GM21360 (cell line): ENCODE data around the gene C5orf63.
A peak's percentile ranks its signal among the peaks of the same experiment; 100 is the strongest.
"Not testable (repeated sequence)": the region's sequence is repeated elsewhere in the genome, so short reads cannot be mapped to it uniquely, and the experiment has no call there.

Experiments used
- ATAC-seq: cut with Tn5 transposase; IDR thresholded peaks from one replicate; pipeline ENCODE4 v1.9.1; 2021; ENCODE audit warnings: mild to moderate bottlenecking, moderate library complexity; ENCODE audit not compliant: unreplicated experiment

The C5orf63 gene

DNA sequence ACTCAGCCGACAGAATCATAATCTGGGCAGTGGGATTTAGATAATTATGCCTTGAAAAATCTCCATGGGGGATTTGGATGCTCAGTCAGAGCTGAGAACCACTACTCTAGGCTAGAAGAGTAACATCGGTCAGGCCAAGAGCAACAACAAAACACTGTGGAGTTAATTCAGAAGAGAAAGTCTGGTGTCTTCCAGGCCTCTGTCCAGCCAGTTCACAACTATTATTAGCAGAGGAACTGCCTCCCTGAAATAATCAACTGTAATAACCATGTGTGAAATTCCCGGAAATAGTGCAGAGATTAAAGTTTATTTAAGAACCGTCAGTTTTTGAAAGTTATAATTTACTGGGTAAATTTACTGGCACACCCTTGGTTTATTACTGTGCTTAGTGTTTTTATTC lies 34.8 kb downstream of the C5orf63 start:
- no peak for ATAC-seq

DNA sequence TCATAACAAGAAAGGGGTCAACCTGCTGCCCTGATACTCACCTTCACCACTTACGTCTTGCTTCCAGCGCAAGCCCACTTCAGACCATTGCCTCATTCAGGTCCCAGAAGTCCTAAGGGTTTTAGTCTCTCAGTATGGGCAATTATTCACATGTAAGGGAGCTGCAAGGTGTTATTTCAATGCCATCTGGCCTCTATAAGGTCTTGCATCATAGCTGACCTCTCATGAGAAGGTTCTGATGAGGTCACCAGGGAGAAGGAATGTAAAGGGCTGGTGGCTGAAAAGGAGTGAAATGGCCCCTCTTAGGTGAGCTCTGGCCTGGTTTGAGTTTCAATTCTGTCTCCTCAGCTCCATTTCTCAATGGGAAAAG lies 41.5 kb downstream of the C5orf63 start:
- no peak for ATAC-seq

DNA sequence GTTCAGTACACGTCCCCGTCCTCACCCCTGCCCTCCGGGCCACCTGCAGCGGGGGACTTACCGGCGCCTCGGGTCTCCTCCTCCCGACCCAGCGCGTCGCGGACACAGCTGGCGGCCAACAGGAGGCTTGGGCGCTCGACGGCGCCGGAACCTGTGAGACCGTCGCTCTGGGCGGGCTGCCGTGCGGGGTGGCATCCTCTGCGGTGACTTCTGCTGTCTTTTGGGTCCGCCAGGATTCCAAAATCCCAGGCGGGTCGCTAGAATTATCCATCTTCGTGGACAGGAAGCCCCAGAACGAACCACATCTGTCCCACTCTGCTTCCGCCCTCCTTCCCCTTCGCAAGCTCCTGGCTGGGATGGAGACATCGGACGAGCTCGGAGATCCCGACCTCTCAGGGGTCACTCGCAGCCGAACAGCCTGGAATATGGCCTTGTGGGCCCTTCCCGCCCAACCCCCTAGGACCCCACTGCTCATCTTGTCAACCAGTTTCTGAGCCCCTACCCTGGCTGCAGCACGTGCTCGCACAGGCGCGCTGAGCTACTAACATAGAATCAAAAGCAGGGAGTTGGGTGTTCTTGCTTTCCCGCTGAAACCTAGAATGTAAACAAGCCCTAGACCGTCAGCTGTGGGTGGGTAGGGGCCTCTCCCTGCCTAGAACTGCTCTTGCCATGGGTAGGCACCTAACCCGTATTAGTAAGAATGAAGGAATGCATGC lies 42.0 kb downstream of the C5orf63 start:
- ATAC-seq: peak; percentile 14

DNA sequence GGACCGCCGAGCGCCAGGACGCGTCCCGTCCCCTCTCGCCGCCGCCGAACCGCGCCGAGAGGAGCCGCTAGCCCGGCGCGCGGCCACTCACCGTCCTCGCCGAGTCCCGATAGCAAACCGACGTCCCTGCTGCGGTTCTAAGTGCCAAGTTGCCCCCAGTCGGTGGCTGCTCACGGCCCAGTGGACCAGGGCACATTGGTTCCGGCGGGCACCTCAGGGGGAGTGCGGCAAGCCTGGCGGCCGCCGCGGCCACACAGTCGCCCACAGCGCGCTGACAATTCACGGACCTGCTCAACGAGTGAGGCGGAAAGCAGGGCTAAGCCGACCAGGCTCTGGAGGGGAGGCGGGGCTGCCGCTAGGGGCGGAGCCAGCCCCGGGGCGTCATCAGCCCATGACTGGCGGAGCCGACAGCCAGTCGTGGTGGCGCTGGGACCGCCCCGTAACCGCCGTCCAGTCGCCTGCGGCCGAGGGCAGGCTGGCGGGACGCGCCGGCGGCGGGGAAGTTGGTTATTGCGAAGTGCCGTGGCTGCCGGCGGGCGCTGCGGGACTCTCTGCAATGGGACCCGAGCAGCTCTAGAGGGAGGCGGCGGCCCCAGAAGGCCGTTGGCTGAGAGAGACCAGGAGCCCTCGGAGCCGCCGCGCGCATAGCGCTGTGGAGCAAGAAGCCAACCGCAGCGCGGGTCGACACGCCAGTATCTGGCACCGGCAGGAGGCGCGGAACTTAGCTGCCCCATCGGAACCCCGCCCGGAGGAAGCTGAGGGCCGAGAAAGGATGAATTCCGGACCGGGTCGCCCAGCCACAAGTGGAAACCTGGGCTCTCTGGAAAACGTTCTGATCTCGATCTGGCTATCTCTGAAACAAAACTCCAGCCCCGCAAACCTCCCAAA lies 42.8 kb downstream of the C5orf63 start, which contains the start of gene MARCHF3:
MARCHF3 (minus strand) TSS at position 300 of the 888 bp plus-strand sequence. CDS start 112,387 bp downstream, outside the sequence.
- ATAC-seq: peak; percentile 96

DNA sequence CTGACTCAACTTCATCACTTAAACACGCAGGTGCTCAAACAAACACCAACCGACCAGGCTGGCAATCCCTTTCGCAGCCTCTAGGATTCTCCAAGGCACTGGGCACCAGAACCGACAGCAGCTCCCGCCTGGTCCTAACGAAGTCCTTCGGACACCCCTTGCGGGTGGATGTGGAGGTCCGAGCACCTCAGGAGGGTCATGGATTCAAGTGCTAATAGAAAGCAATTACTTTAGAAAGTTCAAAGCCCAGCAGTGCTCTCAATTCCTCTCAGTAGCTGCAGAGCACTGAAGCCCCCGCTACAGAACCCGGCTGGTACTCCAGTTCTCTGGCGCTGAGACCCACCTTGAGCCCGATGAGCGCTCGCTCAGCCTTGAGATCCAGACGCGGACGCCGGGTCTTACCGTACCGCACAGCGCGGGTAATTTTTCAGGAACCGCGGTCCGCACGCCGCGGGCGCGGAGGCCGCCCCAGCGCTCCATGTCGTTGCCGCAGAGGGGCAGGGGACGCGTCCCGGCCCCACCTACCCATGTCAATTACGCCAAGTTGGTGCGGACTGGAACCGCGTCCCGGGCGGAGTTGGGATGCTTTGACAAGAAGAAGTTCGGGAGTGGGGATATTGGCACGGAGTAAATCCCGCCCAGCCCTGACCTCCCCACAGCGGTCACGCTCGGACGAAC lies 43.6 kb downstream of the C5orf63 start:
- ATAC-seq: peak; percentile 23

DNA sequence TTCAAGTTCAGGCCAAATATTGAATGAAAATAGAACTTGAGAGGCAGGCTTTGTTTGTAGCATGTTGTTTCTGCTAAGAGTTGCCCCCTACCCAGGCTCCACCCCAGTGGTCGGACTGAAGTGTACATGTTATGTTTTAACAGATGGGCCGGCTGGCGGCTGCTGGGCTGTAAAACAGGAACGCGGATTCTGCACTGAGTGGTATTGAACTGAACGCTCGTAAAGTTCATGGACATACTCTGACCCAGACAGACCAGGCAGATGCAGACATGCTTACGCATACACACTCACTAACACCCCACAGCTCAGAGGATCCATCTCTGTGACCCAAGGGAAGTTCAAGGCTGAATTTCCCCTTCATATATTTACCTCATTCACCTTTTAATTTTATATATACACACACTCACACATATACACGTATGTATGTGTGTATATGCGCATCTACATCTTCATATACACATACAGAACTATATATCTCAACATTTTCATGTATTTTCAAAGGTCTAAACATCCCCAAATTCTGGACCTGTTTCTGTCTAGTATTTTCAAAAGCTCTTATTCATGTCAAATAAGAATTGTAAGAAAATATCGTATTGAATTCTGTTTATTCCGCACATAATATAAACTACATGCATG lies 44.4 kb downstream of the C5orf63 start:
- no peak for ATAC-seq

DNA sequence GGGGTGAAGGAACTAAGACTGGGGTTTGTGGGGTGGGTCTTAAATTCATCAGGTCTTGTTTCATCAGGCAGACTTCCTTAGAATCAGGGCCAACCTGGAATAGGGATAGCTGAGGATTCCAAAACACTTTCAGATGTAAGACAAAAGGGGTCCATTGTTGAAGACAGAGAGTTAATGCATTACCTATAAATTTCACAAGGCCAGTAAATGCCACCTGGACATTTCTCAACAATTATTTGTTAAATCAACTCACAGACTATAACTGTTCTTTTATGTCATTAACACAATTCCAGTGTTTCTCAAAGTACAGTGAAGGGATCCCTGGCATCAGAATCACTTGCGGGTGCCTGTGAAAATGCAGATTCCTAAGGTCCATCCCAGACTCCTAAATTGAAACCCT lies 45.8 kb downstream of the C5orf63 start:
- ATAC-seq: no peak

DNA sequence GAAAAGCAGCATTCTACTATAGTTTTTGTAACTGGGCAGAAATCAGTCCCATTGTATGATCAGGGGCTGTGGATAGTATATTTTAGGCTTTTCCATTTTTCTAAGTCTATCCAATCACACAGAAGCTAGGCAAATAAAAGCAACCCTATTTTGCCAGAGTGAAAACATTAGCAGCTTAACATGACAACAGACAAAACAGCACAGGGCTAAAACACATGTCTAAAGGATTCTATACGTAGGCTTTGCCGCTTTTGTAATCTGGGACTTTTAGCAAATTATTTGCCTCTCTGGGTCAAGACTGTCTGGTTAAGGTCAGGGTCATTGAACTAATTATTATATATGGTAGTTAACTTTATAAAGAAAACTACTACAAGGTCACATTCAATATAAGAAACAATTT lies 47.1 kb downstream of the C5orf63 start:
- no peak for ATAC-seq

DNA sequence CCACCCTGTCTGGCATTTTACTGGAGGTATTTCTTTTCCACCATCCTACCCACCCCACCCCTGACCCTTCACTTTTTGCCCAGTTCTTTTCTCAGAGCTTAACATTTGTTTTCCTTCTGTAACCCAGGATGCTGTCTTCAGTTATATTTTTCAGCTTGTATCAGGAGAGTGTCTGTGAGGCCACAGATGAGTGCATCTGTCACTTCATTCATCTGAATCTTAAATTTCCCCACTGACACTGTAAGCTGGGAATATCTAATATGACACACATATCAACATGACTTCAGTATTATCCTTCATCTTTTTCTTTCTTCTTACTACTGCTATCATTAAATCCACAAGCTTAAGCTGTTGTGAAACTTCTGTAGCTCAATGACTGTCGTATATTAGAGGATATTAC lies 47.8 kb downstream of the C5orf63 start:
- no peak for ATAC-seq

DNA sequence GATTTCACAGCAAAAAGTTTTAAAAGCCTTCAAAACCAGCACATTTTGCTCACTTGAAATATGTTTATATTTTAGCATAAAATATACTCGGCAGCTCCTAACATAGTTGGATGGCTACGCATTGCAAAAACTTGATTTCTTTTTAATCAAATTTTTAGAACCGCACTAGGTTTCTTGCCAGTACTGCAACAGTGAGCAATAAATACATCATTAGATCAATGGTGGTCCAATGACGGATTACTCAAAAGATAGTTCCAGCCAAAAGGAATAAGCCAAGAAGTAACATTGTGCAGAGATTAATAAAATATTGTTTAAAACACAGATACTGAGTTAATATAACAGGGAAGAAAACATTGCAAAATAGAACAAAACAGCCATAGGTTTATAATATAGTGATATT lies 48.5 kb downstream of the C5orf63 start:
- no peak for ATAC-seq

DNA sequence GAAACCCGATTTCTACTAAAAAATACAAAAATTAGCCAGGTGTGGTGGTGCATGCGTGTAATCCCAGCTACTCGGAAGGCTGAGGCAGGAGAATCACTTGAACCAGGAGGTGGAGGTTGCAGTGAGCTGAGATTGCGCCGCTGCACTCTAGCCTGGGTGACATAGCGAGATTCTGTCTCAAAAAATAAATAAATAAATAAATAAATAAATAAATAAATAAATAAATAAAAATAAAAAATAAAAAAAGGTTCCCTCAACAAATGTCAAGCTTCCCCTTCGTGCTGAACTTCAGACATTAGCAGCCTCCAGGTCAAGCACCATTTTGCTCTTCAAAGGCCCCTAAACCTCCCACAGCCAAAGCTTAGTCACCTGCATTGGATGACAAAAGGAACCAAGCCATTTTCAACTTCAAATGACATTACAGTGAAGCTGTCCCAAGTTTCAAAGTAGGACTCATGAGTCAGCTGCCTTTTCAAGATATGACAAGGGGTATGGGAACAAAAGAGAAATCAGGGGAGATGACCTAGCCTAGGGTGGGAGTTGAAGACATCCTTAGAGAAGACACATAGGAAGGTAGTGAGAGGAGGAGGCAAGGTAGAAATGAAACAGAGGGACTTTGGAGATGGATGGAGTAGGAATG lies 49.6 kb downstream of the C5orf63 start:
- not testable (repeated sequence) for ATAC-seq

DNA sequence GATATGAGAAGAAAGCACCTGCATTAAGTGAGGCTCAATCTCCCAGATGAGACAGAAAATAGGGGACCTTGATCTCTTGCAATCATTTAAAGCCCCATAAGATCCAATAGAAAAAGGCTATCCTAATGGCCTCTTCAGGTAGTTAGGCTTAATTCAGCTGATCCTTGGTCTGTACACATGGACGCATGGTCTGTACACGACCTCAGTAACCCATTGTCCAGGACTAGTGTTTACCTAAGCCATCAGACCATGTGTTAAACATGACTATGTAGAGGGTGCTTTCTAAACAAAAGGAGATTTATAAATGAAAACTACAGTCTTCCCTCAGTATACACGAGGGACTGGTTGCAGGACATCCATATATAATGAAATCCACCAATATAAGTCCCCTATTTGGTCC lies 50.5 kb downstream of the C5orf63 start:
- ATAC-seq: no peak

DNA sequence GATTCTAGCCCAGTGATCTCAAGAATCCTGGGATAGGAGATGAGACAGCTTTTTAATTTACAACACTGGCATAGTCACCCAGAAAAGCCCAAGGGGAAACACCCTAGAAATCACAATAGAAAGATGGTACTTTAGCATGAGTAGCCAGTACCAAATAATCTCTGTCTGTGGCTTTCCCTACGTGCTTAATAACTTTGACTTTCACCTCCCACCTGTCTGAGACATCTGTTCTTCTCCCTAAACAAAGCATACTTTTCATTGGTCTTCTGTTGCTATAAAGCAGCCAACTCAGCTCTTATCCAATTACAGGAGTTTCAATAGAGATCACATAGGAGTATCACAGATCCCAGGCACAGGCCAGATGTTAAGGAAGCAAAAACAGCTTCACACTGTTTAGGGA lies 53.4 kb downstream of the C5orf63 start:
- ATAC-seq: no peak

DNA sequence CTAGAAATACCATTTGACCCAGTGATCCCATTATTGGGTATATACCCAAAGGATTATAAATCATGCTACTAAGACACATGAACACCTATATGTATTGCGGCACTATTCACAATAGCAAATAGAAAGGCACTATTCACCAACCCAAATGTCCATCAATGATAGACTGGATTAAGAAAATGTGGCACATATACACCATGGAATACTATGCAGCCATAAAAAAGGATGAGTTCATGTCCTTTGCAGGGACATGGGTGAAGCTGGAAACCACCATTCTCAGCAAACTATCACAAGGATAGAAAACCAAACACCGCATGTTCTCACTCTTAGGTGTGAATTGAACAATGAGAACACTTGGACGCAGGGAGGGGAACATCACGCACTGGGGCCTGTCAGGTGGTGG lies 56.6 kb downstream of the C5orf63 start:
- ATAC-seq: not testable (repeated sequence)

DNA sequence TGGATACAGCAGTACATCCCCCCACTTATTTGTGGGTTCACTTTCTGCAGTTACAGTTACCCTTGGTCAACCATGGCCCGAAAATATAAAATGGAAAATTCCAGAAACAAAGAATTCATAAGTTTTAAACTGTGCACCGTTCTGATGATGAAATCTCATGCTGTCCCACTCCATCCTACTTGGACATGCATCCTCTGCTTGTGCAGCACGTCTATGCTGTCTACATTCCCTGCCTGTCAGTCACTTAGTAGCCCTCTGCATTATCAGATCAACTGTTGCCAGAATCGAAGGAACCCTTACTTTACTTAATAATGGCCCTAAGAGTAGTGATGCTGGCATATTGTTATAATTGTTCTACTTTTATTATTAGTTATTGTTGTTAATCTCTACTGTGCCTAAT lies 57.6 kb downstream of the C5orf63 start:
- ATAC-seq: no peak

DNA sequence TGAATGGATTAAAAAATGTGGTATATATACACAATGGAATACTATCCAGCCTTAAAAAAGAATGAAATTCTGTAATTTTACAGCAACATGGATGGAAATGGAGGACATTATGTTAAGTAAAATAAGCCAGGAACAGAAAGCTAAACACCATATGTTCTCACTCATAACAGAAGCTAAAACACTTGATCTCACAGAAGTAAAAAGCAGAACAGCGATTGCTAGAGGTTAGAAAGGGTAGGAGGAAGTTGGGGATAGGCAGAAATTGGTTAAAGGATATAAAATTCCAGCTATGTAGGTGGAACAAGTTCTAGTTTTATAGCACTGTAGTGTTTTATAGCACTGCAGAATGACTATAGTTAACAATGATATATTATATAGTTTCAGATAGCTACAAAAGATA lies 58.7 kb downstream of the C5orf63 start:
- no peak for ATAC-seq

DNA sequence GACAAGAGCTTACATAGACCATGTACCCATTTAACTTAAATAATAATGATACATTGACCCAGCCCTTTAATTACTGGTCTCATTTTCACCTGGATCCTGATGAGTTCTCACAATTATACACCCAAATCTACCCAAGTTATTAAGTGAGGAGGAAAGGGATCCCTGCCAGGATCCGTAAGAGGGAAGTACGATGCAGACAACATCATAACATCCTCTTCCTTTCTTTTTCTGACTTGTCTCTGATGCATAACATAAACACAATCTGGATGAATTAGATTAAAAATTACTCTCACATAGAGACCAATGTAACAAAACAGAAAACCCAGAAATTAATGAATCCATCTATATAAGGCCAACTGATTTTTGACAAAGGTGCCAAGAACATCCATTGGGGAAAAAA lies 59.9 kb downstream of the C5orf63 start:
- no peak for ATAC-seq

DNA sequence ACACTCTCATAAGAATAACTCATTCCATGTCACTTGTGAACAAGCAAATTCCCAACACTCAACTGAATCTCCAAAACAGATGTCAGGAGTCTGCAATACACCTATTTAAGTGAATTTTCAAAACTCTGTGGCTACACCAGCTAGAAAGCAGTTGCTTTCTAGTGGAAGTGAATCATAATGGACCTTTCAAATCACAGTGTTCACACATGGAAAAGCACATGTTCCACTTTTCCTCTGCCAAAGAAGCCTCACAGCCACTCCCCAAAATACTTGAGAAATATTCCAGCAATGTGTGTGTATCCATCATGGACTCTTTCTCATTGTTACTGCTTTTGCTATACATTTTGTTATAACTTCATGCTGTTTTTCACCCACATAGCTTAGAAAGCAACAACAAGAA lies 60.4 kb downstream of the C5orf63 start:
- ATAC-seq: no peak

DNA sequence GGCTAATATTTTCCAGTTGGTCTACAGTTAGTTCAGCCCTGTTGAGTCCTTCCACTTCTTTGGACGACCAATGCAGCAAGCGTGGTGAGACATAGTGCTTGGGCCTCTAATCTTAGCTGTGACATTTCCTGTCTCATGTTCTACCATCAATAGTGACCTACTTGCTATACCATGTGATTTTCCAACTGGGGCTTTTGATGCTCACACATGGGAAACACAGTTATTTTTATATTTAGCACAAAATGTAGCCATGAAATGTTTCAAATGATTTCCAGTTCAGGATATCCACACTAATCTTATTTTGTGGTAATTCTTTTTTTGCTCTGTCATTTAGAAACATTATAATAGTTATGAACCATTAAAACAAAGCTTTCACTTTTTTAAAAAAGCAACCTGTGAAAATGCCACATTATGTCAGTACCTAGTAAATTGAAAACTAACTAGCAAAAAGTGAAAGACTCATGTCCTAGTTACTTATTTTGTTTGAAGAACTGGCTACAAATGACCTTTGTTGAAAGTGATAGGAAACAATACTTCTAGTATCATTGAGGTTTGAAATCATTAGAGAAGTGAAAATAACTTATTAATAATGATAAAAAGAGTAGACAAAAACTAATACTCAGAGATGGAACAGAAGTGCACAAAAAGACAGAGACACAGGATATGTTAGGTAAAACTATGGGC lies 61.2 kb downstream of the C5orf63 start:
- ATAC-seq: peak; percentile 67

DNA sequence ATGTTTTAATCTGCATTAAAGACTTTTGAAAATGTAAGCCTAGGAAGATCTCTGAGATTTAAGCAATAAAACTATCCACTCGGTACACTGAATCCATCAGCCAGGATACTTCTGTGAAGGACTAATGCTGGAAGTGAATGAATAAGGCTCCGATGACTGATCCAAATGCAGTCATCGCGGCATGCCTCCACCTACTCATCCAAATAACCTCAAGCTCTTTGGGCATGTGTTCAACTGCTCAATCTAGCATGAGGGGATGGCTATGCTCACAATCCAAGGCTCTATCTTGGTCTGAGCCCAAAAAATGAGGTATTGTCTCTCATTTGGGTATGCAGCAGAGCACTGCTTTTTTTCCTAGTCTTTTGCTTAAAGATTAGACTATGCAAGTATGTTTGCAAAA lies 62.1 kb downstream of the C5orf63 start:
- ATAC-seq: no peak
